ENCODE measurements around the gene PDZD2.
"Not testable (repeated sequence)": the region's sequence is repeated elsewhere in the genome, so short reads cannot be mapped to it uniquely, and the experiment has no call there.

PDZD2 gene

DNA sequence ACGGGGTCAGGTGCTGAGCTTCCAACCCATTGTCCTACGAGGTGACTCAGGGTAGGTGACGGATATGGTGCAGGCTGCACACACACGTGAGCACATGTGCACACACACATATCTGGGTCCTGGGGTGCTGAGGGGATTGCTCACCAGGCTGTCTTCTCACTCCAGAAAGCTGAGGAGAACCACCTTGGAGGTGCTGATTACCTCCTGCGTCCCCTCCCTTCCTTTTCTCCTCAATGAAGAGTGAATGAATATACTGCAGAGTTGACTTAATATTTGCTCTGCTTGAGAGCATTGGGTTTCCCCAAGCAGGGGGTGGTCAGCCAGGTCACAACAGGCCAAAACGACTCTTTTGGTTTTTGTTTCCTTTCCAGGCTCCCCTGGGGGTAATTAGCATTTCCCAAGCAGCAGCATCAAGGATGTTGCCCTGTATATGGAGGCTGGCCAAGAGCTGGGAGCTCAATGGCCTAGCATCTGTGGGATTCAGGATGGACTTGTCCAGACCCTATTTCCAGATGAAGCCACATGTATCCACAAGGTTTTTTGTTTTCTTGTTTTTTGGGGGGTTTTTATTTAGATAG lies 49.7 kb downstream of the PDZD2 start:
- DNase-seq (ENCODE audit: low read depth in 3 of 3, low spot score in 1 of 3): no peak

DNA sequence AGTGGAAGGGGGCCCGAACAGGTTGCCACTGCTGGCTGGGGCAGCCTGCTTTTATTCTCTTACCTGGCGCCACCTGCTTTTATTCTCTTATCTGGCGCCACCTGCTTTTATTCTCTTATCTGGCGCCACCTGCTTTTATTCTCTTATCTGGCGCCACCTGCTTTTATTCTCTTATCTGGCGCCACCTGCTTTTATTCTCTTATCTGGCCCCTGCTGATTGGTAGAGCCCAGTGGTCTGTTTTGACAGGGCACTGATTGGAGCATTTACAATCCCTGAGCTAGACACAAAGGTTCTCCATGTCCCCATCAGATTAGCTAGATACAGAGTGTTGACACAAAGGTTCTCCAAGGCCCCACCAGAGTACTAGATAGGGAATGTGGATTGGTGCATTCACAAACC lies 52.5 kb downstream of the PDZD2 start:
- DNase-seq (ENCODE audit: low read depth in 3 of 3, low spot score in 1 of 3): not testable (repeated sequence)

DNA sequence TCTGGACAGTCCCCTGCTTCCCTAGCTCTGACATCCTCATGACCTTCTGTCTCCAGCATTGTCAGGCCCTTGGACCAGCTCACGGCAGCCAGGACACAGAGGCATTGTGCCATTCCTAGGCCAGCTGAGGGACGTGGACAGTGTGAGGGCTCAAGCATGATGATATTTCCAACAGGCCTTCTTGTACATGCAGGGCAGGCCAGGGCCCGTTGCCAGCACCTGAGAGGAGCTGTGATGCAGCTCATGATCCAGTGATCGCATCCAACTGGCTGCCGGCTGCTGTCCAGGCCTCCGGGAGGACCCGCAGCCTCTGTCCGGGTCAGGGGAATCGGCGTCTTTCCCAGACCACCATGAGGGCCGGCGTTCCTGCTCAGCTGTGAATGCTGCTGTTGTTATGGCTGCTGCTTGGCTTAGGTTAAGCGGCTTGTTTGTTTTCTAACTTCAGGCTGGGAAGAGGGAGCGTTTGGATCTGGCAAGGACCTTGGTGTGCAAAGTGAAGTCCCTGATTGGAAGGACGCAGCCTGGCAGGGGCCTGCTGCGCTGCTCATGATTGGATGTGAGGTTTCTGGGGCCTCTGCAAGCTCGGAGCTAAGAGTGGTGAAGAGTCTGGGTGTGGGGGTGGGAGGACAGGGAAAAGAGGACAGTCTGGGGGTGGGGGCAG lies 53.8 kb downstream of the PDZD2 start:
- no peak for DNase-seq (ENCODE audit: low read depth in 3 of 3, low spot score in 1 of 3)

DNA sequence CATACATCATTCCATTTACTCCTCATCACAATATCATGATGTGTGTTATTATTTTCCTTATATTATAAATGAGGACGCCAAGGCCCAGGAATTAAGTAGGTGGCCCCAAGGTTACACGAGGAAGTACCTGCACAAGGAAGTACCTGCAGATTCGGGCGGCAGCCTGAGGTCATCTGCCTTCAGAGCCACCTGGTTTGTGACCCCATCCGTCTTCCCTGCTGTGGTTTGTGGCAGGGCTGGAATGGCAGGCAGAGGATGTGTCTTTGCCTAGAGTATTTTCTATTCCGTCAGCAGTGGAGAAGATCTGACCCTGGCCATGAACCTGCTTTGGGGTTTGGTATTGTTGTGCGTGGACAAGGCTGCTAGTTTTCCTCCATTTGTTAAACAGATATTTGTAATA lies 59.7 kb downstream of the PDZD2 start:
- no peak for DNase-seq (ENCODE audit: low read depth in 3 of 3, low spot score in 1 of 3)

DNA sequence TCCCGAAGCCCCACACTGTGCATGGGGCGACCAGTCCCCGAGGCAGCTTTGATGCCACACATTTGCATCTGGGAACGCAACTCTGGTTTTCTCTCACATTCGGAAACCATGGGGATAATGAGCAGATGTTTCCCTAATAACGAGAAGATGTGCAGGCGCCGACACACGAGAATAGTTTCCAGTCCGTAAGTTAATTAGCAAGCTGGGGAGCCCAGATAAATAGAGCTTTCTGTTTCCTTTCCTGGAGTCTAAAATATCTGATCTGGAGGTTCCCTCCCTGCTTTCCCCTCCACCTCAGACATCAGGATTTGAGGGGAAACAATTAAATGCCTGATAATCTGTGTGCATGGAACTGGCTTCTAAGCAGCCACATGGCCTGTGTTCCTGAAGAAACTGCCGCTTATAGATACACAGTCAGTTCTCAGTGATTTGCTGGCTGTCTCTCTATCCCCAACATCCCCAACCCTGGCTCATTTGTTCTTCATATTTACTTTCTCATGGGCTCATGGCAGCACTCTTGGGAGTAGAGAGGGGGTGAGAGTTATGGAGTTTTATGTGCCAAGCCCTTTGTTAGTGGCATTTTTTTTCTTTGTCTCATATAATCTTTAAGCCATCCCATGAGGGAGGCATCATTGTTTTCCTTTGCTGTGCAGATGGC lies 62.8 kb downstream of the PDZD2 start:
- DNase-seq (ENCODE audit: low read depth in 3 of 3, low spot score in 1 of 3): no peak

DNA sequence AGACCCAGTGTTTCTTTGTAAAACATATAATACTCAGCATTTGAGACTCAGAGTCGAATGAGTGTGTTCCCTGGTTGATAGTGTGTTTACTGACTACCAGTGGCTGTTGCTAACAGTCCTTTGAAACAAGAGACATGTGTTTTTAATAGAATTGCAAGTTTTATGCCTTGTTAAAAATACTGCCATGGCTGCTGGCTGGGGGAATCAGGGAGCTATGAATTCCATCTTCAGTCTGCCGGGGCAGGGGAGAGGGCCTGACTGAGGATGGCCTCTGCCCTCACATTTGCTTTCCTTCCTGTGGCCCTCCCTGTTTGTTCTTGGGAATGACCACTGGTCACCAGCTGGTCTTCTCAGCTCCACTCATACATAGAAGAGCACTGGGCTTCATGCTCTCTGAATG lies 63.8 kb downstream of the PDZD2 start:
- no peak for DNase-seq (ENCODE audit: low read depth in 3 of 3, low spot score in 1 of 3)

DNA sequence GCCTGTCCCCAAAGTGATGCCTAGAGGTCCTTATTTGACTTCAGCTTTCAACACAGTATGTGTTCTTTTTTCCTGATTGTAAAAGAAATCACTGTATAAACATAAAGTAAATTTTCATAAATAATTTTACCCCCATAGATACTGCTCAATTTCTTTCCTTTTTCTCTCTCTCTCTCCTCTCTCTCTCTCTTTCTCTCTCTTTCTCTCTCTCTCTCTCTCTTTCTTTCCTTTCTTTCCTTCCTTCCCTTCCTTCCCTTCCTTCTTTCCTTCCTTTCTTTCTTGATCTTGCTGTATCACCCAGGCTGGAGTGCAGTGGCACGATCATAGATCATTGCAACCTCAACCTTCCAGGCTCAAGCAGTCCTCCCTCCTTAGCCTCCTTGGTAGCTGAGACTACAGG lies 64.8 kb downstream of the PDZD2 start:
- no peak for DNase-seq (ENCODE audit: low read depth in 3 of 3, low spot score in 1 of 3)

DNA sequence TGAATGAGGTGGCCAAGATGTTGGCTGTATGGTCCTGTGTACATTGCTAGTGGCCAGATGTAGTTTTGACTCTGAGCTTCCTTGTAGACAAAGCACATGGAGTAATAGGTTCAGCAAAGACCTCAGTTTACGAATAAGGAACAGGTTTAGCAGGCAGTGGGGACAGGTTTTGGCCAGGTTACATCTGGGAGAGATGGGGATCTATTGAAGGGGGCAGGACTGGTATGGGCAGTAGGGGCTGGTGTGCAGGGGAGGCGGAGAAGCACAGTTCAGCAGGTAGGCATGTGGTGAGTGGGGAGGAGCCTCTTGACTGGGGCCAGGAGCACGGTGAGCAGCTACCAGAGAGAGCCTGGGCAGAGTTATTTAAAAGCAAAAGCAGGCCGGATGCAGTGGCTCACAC lies 67.3 kb downstream of the PDZD2 start:
- no peak for DNase-seq (ENCODE audit: low read depth in 3 of 3, low spot score in 1 of 3)

DNA sequence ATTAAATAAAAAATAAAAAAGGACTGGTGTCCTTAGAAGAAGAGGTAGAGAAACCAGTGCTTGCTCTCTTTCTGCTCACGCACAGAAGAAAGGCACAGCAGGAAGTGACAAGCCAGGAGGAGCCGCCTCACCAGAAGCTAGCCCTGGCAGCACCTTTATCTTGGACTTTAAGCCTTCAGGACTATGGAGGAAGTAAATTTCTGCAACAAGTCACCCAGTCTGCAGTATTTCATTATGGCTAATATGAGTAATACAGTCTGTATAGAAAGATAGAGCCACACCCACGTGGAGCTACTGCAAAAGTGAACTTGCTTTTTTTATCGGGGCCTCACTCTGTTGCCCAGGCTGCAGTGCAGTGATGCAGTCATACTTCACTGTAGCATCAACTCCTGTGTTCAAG lies 68.4 kb downstream of the PDZD2 start:
- DNase-seq (ENCODE audit: low read depth in 3 of 3, low spot score in 1 of 3): no peak

DNA sequence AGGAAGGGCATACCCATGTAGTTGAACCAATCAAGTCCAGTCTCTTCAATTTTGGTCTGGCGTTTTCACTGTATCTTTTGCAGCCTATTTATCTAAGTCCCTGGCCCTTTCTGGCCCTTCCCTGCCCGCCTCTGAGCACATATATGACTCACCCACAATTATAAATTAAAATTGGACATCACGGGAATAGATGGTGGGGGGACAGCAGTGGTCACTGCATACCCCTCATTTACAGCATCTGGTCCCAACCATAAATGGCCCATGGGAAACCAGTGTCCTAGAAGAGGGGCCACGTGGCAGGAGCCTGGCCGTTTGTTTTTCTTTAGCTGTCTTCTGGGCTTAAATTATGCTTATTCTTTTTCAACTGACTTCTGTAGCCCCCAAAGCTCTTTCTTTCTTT lies 69.2 kb downstream of the PDZD2 start:
- no peak for DNase-seq (ENCODE audit: low read depth in 3 of 3, low spot score in 1 of 3)

DNA sequence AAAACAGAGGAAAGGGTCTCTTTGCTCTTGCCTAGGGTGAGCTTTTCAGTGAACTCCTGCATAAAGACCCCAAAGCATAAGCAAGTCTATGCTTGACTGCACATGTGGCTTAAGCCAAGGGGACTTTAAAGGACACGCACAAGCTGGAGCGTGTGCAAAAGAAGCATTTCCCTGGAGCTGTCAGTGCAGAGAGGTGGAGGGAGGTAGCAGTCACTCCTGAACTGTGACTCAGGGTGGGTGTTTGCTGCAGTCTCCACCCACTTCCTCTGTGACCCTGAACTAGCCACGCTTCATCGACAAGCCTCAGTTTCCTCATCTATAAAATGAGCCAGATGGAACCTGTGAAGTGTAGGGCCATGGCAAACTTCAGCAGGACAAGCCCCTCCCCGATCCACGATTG lies 72.4 kb downstream of the PDZD2 start:
- no peak for DNase-seq (ENCODE audit: low read depth in 3 of 3, low spot score in 1 of 3)

DNA sequence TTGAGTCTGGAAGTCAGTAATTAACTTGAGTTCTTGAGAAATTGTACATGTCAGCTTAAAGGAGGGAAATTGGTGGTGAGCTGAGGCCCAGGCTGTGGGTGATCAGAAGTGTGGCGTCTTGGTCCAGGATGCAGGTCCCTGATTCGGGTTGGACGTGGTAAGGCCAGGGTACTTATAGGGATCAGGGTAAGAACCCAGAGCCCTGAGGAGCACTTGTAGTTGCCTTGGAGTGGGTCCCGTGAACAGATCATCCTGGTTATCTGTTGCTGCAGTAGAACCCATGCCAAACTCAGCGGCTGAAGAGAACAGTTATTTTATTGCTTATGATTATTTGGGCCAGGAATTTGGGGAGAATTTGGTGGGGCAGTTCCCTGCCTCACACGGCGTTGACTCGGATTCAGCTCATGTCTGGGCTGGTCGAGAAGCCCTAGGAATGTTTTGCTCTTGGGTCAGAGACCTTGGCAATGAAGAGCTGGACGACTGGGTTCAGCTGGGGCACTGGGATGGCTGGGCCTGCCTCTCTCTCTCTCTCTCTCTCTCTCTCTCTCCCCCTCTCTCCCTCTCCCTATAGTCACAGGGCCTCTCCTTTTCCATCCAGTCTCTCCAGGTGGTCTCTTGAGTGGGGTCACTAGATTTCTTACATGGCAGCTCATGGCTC lies 73.1 kb downstream of the PDZD2 start:
- DNase-seq (ENCODE audit: low read depth in 3 of 3, low spot score in 1 of 3): no peak

DNA sequence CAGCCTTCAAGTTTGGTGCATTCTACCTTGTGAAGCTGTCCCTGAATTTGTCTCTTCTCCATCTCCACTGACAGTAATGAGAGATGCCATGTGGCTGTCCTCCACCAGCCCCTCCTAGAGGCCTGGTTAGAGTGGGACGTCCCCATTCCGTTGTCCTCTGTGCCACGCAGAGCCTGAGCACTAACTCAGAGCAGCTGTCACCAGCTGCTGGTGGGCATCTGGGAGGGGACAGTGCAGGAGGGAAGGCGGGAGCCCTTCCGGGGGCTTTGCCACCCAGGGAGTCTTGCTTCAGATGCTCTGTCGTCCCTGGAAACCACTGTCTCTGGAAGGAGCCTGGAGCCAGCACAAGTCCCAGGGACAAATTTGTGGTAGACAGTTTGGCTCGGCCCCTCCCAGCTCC lies 78.6 kb downstream of the PDZD2 start:
- DNase-seq (ENCODE audit: low read depth in 3 of 3, low spot score in 1 of 3): no peak

DNA sequence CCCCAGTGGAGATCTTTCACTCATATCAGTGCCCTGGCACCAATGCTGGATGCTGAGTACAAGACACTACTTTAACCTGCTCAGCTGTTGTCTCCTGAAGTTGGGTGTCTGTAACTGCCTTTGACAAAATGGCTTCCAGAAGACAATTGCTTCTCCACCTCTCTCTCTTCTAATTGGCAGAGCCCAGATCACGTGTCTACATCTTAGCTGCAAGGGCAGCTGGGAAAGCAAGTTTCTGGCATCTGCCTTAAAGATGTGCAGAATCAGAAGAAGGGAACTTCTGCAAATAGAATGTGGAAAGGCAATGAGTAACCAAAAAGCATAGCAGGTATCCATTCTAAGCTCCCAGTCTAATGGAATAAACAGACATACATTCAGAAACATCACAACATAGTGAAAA lies 81.1 kb downstream of the PDZD2 start:
- no peak for DNase-seq (ENCODE audit: low read depth in 3 of 3, low spot score in 1 of 3)

DNA sequence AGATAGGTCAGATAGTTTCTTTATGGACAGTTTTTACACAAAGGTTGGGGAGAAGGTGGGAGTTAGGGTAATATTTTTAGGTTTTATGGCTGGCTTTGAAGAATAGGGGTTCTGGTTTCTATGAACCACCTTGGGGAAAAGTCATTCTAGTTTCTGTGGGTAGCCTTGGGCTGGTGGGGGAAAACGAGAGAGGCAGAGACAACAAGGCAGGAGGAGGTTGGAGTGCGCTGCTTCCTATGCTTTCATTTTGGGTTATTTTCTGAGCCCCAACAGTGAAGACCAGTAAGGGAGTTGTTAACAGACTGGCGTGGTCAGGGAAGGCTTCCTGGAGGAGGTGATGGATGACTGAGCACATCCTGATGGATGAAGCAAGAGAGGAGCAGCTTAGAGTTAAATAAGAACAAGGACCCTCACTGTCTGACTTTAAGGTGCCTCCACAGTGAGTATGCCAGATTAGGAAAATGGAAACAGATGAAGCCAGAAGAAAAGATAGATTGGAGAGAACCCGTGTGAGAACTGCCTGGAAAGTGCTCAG lies 81.9 kb downstream of the PDZD2 start:
- no peak for DNase-seq (ENCODE audit: low read depth in 3 of 3, low spot score in 1 of 3)

DNA sequence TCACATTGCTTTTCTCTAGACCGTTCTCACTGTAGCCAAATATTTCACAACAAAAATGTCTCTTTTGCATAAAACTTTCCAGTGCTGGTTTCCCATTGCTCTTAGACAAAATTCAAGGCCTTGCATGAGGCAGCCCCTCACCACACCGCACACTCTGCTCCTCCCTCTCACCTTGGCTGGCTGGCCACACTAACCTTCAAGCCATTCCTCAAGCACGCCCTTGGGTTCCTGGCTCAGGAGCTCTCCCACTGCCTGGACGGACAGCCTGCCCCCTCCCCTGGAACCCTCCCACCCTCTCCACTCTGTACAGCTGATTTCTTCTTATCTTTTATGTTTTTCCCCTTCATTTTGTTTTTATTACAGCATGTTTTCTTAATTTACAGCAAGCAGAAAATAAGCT lies 83.2 kb downstream of the PDZD2 start:
- no peak for DNase-seq (ENCODE audit: low read depth in 3 of 3, low spot score in 1 of 3)

DNA sequence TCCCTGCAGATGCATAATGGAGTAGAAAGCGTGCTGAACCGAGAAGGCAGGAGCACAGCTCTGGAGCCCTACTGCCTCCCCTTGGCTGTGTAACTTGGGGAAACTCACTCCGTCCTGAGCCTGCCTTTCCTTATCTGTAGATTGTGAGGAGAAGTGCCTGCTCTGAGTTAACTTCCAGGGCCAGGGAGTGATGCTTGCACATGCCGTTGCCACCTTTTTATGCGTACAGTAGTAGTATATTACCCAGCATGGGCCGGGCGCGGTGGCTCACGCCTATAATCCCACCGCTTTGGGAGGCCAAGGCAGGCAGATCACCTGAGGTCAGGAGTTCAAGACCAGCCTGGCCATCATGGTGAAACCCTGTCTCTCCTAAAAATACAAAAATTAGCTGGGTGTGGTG lies 87.1 kb downstream of the PDZD2 start:
- no peak for DNase-seq (ENCODE audit: low read depth in 3 of 3, low spot score in 1 of 3)

DNA sequence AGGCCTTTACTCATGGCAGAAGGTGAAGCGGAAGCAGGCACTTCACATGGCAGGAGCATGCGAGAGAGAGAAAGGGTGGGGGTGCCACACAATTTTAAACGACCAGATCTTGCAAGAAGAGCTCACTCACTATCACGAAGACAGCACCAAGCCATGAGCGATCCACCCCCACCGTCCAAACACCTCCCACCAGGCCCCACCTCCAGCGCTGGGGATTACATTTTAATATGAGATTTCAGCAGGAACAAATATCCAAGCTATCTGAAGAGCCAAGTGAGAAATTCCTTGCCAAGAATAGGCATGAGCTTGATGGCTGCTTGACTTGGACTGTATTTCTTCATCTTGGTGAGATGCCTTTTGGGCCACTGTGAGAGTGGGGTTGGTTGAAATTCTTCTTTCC lies 88.0 kb downstream of the PDZD2 start:
- DNase-seq (ENCODE audit: low read depth in 3 of 3, low spot score in 1 of 3): no peak

DNA sequence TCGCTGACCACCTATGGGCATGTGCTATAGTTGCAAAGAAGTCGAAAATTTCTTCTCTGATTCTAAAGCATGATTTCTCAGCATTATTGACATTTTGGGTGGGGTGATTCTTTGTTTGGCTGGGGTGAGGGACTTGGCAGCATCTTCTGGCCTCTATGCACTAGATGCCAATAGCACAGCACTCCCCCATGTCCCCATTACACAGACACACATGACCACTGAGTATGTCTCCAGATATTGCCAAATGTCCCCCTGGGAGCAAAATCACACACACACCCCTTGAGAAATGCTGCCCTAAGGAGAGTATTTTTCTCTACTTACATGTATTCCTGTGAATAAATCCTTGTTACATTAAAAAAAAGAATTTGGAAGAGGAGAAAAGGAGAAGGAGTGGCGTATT lies 89.1 kb downstream of the PDZD2 start:
- DNase-seq (ENCODE audit: low read depth in 3 of 3, low spot score in 1 of 3): no peak

DNA sequence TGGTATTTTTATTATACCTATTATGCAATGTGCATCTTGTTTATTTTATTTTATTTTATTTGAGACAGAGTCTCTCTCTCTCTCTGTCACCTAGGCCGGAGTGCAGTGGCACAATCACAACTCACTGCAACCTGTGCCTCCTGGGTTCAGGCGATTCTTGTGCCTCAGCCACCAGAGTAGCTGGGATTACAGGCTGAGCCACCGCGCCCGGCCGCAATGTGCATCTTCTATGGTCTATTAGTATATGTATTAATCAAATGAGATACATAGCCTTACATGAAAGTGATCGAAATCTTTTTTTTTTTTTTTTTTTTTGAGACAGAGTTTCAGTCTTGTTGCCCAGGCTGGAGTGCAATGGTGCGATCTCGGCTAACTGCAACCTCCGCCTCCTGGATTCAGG lies 89.9 kb downstream of the PDZD2 start:
- DNase-seq (ENCODE audit: low read depth in 3 of 3, low spot score in 1 of 3): not testable (repeated sequence)

DNA sequence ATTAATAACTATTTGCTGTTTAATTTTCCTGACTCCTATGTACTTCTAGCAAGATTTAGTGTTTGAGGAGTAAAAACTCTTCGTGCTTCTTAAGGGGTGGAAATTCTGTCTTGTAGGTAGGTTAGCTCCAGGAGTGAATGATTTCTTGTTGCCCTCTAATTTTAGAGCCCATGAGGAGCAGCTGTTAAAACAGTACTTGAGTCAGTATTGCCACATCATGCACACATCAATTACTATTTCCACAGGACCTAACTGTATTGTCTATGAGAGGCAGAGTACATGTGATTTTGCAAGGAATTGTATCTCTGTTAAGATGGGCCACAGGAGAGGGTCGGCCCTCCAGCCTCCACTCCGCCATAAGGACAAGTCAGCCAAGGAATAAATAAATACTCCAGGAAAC lies 91.2 kb downstream of the PDZD2 start:
- DNase-seq (ENCODE audit: low read depth in 3 of 3, low spot score in 1 of 3): no peak

DNA sequence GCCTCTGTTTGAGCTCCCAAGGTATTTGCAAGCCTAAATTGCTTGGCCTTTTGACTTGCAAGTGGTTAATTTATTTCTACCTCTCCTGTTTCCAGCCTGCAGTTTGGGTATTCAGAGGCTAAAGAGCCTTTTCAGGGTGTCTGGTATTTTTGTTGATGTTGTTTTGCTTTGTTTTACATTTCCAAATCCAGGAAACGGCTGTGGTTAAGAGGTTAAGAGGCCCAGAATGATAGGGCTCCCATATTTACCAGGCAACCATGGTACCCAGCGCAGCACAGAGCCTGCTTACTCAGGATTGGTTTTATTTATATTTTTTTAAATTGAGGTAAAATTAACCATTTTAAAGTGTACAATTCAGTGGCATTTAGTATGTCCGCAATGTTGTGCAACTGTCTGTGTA lies 92.1 kb downstream of the PDZD2 start:
- DNase-seq (ENCODE audit: low read depth in 3 of 3, low spot score in 1 of 3): no peak

All from stimulated activated CD4-positive, alpha-beta T cell treated with anti-CD3 and anti-CD28 coated beads, TNF-alpha, amount 100 ng/mL, for 1 hour (primary cell).